Measurements from ENCODE around the gene ABHD16A.

The ABHD16A gene

GRCh38 chr6:31660381-31661261 is 42.5 kb downstream of the ABHD16A start, which contains the start of gene C6orf47:
Gene C6orf47 (minus strand): TSS chr6:31660778. CDS start chr6:31659947, 831 bp downstream.
- peak; percentile 13 to 64 (median 25) for DNase-seq

GRCh38 chr6:31659649-31660380 is 43.3 kb downstream of the ABHD16A start:
- DNase-seq: no peak

DNA sequence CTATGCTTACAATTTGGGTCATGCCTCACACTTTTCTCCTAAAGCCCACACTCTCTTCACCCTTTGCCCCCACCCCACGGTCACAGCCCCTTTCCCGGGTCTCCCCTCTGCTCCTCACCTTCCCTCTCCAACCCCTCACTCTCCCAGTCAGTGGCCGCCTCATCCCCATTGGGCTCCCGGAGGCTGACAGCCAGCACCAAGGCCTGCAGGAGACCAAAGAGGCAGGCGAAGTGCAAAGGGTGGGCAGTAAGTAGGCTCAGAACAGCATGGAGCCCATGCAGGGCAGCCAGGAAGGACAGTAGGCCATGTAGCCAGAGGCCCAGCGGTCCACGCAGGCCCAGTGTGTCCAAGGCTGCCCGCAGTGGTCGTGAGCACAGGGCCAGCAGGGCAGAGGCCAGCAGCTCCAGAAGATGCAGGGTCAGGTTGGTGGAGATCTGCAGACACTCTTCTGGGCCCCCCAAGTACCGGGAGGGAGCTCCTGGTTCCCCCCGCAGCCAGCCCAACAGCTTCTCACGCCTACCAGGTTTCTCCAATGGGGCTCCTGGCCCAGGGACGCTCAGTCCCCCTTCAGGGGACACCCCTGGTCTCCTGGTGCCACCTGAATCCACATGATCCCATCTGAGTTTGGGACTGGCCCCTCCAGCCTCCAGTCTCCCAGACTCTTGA is 44.0 kb downstream of the ABHD16A start:
- no peak for DNase-seq

- no peak for DNase-seq
These were observed 44.9 kb downstream of the ABHD16A start for GRCh38 chr6:31658158-31658688.

GRCh38 chr6:31657406-31658157 is 45.5 kb downstream of the ABHD16A start:
- DNase-seq: no peak

- DNase-seq: no peak
These were observed 47.5 kb downstream of the ABHD16A start, which contains the start of gene APOM for GRCh38 chr6:31655349-31656237. Gene APOM (plus strand): TSS chr6:31655894. CDS start chr6:31655967, 73 bp downstream.

- DNase-seq: no peak
These were observed 48.4 kb downstream of the ABHD16A start for GRCh38 chr6:31654574-31655348.

DNA sequence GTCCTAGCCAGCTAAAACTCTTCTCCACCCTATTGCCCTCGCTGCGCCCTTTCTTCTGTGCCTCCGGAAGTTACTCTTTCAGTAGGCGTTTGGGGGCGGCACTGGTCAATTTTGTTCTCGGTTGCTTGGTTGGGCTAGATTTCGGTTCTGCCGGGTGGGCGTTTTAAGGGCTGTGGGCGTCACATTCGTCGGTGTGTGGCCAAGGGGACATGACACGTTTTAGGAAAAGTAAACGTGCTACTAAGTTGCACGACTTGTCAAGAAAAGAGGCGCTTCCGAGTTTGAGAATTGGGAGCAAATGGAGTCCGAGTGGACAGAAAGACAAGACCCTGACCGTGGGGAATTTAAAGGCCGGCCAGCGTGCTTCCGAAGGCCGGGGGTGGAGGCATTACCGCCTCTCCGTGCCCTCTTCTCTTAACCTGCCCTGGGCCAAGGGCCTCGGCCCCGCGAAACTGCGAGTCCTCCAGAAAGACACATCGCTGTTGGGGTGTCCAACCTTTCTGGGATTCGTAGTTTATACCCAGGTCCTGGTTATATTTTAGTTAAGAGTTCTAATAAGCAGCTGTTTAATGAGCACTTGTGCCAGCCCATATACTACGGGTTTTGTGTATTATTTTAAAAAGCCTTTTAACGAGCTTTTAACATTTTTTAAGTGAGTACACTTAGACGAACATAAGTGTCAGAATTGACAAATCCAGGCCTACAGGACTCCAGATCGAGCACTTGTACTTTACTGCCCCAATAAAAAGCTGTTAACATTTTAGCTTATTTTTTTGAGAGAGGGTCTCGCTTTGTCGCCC is 50.0 kb downstream of the ABHD16A start:
- peak in 2 of 4 experiments; percentile 79 to 84 for DNase-seq

- no peak for DNase-seq
These were observed 51.4 kb downstream of the ABHD16A start for GRCh38 chr6:31651602-31652191.

DNA sequence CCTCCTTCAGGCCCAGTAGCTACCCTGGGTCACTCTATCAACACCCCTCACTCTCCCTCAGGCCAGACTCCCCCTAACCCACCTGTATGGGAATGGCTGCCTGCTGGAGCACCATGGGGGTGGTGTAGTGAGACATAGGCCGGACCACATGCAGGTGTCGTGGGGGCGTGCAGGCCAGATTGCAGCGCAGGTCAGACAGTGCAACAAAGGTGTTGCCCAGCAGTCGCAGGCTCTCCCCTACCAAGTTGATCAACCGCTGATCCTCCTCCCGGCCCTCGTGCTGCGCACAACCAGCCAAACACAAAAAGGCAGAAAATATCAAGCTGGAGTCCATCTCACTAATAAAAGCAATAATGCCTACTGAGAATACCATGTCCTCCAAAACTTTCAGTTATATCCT is 57.8 kb downstream of the ABHD16A start:
- no peak for DNase-seq

DNA sequence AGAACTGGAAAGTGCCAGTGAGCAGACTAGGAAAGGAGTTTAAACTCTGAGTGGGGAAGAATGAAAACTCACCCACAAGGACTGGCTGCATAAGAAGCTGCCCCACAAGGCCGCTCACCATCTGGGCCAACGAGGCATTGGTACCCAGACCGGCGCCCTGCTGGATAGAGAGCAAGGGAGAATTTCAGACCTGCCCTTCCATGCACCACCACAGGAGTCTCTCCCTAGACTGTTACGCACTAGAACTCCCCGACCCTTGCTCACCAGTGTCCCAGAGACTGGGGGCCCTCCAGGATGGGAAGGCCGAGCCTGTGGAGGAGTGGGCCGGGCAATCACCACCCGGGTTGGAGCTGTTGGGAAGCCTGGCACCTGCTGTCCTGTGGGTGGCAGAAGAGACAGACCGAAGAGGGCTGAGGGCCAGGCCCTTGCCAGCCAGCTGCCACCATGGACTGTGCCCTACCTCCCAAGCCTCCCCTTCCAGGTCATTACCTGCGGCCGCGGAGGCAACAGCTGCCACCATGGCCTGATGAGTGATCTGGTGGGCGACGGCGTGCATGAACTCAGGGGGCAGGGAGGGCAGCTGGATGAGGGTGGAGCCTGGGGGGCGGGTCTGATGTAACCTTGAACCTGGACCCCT is 59.2 kb downstream of the ABHD16A start:
- DNase-seq: no peak

DNA sequence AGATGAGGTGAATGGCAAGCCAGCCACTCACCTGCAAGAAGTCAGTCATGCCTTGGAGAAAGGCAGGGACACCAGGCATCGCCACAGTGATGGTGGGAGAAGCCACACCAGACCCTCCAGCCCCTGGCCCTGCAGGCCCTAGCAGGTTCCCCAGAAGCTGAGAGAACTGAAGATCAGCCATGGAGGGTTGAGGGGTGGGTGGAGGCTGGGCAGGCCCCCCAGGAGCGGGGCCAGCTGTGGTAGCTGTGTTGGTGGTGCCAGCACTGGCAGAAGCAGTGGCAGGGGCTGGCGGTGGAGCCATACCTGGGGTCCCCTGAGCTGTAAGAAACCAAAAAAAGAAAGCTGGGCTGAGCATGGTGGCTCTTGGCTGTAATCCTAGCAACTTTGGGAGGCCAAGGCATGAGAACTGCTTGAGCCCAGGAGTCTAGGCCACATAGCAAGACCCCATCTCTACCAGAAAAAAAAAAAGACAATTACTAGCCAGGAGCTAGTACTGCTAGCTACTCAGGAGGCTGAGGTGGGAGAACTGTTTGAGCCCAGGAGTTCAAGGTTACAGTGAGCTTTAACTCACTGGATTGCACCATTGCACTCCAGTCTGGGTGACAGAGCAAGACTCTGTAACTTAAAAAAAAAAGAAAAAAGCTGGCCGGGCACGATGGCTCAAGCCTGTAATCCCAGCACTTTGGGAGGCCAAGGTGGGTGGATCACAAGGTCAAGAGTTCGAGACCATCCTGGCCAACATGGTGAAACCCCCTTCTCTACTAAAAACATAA is 60.1 kb downstream of the ABHD16A start:
- DNase-seq: no peak

GRCh38 chr6:31641370-31641769 is 61.8 kb downstream of the ABHD16A start:
- DNase-seq: no peak

GRCh38 chr6:31640612-31641011 is 62.5 kb downstream of the ABHD16A start:
- DNase-seq: no peak

GRCh38 chr6:31639449-31639861 is 63.7 kb downstream of the ABHD16A start:
- no peak for DNase-seq

GRCh38 chr6:31639043-31639442 is 64.1 kb downstream of the ABHD16A start:
- DNase-seq: no peak
